ENCODE measurements around the gene NUDT5. TPM values are rescaled to one million over a fixed set of nuclear protein-coding genes. Genes with fewer than 3 reads are reported as not detected.

The NUDT5 gene
- total RNA-seq, 1 experiment from 2014 or later: 54.0 TPM

GRCh38 chr10:12150163-12150562, 45.5 kb downstream of the NUDT5 start:
- intact Hi-C loops (cut with micrococcal nuclease; ENCODE audit: unreplicated experiment) (no loop called here), in situ Hi-C loops (cut with HindIII; ENCODE audit: low pct_unique_long_range_greater_than_20kb, low sequenced_read_pairs) (no loop called here)
- POLR2A ChIA-PET: no interaction called here
- BruUV-seq (replicated peaks): TSS peak; percentile 31
- Histone ChIP-seq H3K27me3 (ENCODE audit: control insufficient read depth, insufficient read depth, low read length) (no peaks in the 10 kb centered on the region), H3K4me1 (ENCODE audit: control insufficient read depth, insufficient read depth, low read length) (no peaks in the 10 kb centered on the region), H3K4me3 (ENCODE audit: low read depth in 2 of 2, low read length in 2 of 2) (no peak overlapping the region), H3K27ac (ENCODE audit: low read length) (no peak overlapping the region), H3K36me3 (ENCODE audit: control insufficient read depth, insufficient read depth, low read length) (peaks cover 3% of the 10 kb centered on the region; the same call in 1 of the 2 replicates), H3K9me3 (ENCODE audit: control insufficient read depth, insufficient read depth, low read depth, low read length) (no peaks in the 10 kb centered on the region)
- TF ChIP-seq SIN3A (IDR thresholded peaks at IDR 0.05; ENCODE audit: borderline replicate concordance, insufficient read depth, low read depth, low read length): no peak
- no peak for TF ChIP-seq CTCF (IDR thresholded peaks at IDR 0.05)
- no peak for TF ChIP-seq REST (IDR thresholded peaks at IDR 0.05; ENCODE audit: insufficient read depth in 1 of 2, low read depth in 2 of 2, low read length in 1 of 2)
- TF ChIP-seq POLR2AphosphoS5 (IDR thresholded peaks at IDR 0.05; ENCODE audit: low read depth, low read length): no peak
- ATAC-seq: no peak
- DNase-seq (ENCODE audit: low read depth, low spot score): no peak
- CTCF ChIA-PET: no interaction called here

DNA sequence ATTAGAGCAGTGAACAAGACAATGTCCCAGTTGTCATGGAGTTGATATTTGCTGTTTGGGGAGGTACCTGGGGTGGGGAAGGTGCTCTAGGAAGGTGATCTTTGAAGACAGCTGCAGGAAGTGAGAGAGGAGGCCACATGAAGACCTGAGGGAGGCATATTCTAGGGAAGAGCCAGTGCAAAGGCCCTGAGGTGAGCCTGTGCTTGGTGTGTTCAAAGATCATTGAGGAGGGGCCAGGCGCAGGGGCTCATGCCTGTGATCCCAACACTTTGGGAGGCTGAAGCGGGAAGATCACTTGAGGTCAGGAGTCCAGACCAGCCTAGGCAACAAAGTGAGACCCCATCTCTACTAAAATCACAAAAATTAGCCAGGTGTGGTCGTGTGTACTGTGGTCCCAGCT, 51.2 kb downstream of the NUDT5 start:
- H3K4me1 ChIP-seq (ENCODE audit: control insufficient read depth, insufficient read depth, low read length): no peaks in the 10 kb centered on the region
- H3K36me3 ChIP-seq (ENCODE audit: control insufficient read depth, insufficient read depth, low read length): peaks cover 6% of the 10 kb centered on the region; the same call in 1 of the 2 replicates
- ChIA-PET CTCF (interaction anchor here (0.6 kb wide), 1 partner anchor 9 kb away, joined by 4 read pairs; no protein-coding TSS in a partner anchor), POLR2A (no interaction called here)
- DNase-seq (ENCODE audit: low read depth, low spot score) (no peak), ATAC-seq (no peak)
- no peaks in the 10 kb centered on the region for H3K27me3 ChIP-seq (ENCODE audit: control insufficient read depth, insufficient read depth, low read length)
- TF ChIP-seq CTCF (IDR thresholded peaks at IDR 0.05): no peak
- no peak for TF ChIP-seq REST (IDR thresholded peaks at IDR 0.05; ENCODE audit: insufficient read depth in 1 of 2, low read depth in 2 of 2, low read length in 1 of 2)
- no peak for TF ChIP-seq SIN3A (IDR thresholded peaks at IDR 0.05; ENCODE audit: borderline replicate concordance, insufficient read depth, low read depth, low read length)
- TF ChIP-seq TCF7L2 (IDR thresholded peaks at IDR 0.05; ENCODE audit: low read depth, low read length): no peak
- TF ChIP-seq POLR2AphosphoS5 (IDR thresholded peaks at IDR 0.05; ENCODE audit: low read depth, low read length): no peak
- H3K27ac ChIP-seq (ENCODE audit: low read length): no peak overlapping the region
- in situ Hi-C loops (cut with HindIII; ENCODE audit: low pct_unique_long_range_greater_than_20kb, low sequenced_read_pairs): no loop called here
- H3K9me3 ChIP-seq (ENCODE audit: control insufficient read depth, insufficient read depth, low read depth, low read length): no peaks in the 10 kb centered on the region
- intact Hi-C loops (cut with micrococcal nuclease; ENCODE audit: unreplicated experiment): no loop called here
- H3K4me3 ChIP-seq (ENCODE audit: low read depth in 2 of 2, low read length in 2 of 2): no peak overlapping the region
- BruUV-seq (replicated peaks): no TSS peak
